ENCODE data around the gene FSD2.
"Not testable (repeated sequence)": the region's sequence is repeated elsewhere in the genome, so short reads cannot be mapped to it uniquely, and the experiment has no call there.

The FSD2 gene

GRCh38 chr15:82730022-82730530 lies 75.8 kb downstream of the FSD2 start:
- DNase-seq, result no peak

DNA sequence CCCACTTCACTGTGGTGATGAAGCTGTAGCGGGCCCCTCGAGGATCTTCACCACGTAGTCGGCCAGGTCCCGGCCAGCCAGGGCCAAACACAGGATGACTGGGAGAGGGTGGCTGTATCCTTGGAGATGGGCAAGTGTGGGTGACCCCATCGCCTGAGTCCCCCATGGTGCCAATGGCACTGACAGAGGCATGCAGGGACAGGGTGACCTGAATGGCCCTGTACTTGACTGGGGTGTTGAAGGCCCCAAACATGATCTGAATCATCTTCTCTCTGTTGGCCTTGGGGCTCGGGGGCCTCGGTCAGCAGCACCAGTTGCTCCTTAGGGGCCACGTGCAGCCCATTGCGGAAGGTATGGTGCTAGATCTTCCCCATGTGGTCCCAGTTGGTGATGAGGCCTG lies 79.1 kb downstream of the FSD2 start:
- no peak for DNase-seq

DNA sequence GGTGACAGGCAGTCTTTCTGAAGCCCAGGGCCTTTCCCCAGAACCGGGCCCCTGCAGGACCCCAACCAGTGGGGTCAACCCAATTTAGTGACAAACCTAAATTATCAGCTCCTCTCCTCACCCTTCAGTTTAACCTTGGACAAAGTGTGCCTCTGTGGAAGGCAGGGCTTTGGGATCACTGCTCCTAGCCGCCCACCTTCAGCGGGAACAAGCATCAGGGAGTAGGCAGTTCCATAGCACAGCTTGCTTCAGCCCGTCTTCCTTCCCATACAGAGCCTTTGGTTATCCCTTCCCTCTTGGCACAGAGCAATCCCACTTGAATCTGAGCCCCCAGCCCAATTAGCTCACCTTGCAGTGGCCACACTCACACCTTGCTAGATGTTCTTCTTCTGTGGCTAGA lies 90.9 kb downstream of the FSD2 start:
- DNase-seq, result no peak

- no peak for DNase-seq
Observed at GRCh38 chr15:82714016-82714415, 91.9 kb downstream of the FSD2 start.

DNA sequence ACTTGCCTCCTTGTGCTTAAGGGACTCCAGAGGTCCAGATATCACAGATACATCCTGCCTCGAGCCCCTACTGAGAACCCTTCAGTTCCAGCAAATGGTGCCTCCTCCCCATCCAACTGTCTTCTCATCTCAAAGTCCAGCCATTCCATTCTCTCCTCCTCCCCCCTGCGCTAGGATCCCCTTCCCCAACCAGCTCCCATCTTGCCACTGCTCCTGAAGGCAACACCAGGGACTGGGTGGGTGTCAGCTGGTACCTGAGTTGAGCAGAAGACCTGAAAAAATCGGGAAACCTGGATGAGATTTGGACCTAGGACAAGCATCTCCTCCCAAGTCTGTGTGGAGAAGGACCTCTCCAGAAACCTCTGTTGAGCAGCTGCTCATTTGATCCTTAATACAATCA lies 93.8 kb downstream of the FSD2 start:
- no peak for DNase-seq

GRCh38 chr15:82710926-82711490 lies 94.9 kb downstream of the FSD2 start:
- no peak for DNase-seq

- no peak for DNase-seq
Observed at GRCh38 chr15:82710208-82710555, 95.7 kb downstream of the FSD2 start.

- DNase-seq, result peak; percentile 84
Observed at GRCh38 chr15:82709421-82710207, 96.3 kb downstream of the FSD2 start, which contains the start of gene AP3B2. AP3B2 (minus strand) TSS chr15:82709875; CDS start chr15:82709706, 169 bp downstream.

GRCh38 chr15:82709081-82709420 lies 96.8 kb downstream of the FSD2 start:
- no peak for DNase-seq

GRCh38 chr15:82705856-82706255 lies 100.0 kb downstream of the FSD2 start:
- not testable (repeated sequence) for DNase-seq

Data from stimulated activated CD4-positive, alpha-beta T cell treated with anti-CD3 and anti-CD28 coated beads, Interleukin-15, amount 100 ng/mL, for 24 hours (primary cell).